Measurements from ENCODE around the gene ITGB2.

Gene ITGB2

DNA sequence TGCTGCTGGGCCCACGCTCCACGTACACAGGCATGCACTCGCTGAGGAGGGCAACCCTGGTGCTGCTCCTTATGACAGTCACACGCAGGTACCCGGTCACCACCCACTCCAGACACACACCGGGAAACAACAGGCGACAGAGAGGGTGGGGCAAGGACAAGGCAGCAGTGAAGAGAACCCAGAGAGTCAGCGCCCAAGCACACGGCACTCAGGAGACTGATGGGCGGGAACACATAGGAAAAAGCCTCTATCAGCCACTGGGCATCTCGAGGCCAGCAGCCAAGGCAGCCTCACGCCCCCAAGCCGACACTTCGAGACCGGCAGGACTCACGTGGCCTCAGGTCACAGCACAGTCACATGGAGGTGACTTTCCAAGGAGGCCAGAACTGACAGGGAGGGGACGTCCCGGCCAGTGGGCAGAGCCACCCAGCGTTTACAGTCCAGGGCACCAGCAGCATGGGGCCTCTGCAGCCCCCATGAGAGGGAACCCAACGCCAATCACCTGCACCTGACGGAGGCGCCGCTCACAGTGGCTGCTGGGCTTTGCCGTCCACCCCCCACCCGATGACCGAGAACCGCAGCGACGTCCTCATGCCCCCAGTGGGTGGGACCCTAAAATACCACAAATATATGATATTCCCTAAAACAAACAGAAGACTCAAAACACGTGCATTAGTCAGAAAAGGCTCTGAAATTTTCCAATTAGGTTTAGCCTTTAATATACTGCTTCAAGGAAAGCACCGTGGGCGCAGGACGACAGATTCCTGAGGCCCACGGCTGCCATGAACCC lies 66.9 kb downstream of the ITGB2 start:
- Histone ChIP-seq H3K27ac (peak overlapping the region; percentile 86), H3K9ac (peak overlapping the region; percentile 73), H3K27me3 (no peaks in the 10 kb centered on the region; the same call in 1 of the 2 replicates), H3K9me3 (no peaks in the 10 kb centered on the region), H3K4me3 (peak overlapping the region; percentile 45), H4K20me1 (peaks cover 93% of the 10 kb centered on the region), H3K4me2 (peak overlapping the region; percentile 94), H3K4me1 (peaks cover 100% of the 10 kb centered on the region), H3K36me3 (peaks cover 59% of the 10 kb centered on the region)
- TF ChIP-seq Cebpa-rat (IDR thresholded peaks at IDR 0.05) = no peak

DNA sequence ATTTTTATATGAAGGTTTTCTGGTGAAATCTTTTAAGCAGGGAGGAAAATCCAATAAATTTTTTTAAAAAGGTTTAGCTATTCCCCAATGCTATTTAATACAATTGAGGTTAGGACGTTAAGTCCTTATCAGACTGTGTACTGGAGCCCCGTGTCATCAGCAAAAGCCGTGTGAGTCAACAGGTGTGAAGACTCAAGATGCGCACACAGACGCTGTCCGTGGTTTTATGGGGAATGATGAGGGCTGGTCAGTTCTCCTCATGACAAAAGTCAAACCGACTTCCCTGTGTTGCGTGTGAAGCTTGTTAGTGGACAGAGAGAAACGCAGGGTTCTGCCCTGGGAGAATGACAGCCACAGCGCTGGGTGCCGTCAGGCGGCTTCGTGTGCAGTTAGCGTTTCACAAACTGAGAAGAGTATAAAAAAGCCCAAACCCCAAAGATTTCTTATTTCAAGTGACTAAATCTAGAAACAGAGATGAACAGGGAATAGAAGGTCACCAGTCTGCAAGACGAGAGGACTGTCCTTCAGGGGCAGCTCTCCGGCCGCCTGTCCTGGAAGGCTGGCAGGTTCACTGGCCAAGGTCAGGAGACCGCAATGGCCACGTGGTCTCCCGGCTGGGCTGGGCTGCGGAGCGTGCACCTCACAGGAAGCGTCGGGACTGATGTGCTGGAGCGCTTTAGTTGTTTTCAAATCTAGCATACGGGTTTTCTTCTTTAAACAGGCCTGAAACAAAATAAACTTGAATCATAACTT lies 69.6 kb downstream of the ITGB2 start:
- no peak overlapping the region for H3K9ac ChIP-seq
- no peaks in the 10 kb centered on the region for H3K27me3 ChIP-seq
- H3K27ac ChIP-seq = 0 out of 2 replicates have a peak overlapping the region, but pooled peaks have one; percentile 54
- TF ChIP-seq Cebpa-rat (IDR thresholded peaks at IDR 0.05) = no peak
- H3K4me3 ChIP-seq = no peak overlapping the region
- peaks cover 54% of the 10 kb centered on the region for H3K36me3 ChIP-seq
- peak overlapping the region; percentile 94 for H3K4me2 ChIP-seq
- H3K4me1 ChIP-seq = peaks cover 100% of the 10 kb centered on the region
- H3K9me3 ChIP-seq = no peaks in the 10 kb centered on the region
- peaks cover 78% of the 10 kb centered on the region for H4K20me1 ChIP-seq

DNA sequence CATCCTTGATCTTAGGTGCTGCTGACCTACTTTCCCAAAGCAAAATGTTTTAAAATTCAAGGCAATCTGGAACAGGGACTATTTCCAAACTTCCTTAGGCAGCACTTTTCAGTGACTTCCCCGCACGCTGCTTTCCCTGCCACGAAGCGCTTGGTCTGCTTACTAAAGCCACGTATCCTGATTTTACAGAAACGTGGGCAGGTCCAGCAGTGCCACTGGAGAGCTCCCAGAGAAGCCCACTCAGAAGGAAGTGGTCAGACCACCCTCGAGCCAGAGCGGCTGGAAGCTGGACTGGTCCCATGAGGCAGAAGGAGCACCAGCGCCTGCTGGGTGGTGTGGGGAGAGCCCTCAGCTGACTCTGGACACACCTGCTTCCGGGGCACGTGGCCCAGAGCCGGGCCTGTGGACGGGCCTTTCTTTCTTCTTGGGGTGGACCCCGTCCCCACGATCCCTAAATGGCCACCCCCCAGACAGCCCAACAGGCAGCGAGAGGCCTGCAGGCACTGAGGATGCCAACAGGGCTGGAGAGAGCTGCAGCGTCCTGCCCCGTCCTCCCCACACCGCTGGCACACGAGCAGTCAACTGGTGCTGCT lies 70.4 kb downstream of the ITGB2 start:
- peaks cover 54% of the 10 kb centered on the region for H3K36me3 ChIP-seq
- TF ChIP-seq Cebpa-rat (IDR thresholded peaks at IDR 0.05) = no peak
- peak overlapping the region; percentile 44; the same call in 1 of the 2 replicates for H3K9ac ChIP-seq
- H3K4me2 ChIP-seq = peak overlapping the region; percentile 79
- no peaks in the 10 kb centered on the region for H3K27me3 ChIP-seq
- H3K4me3 ChIP-seq = no peak overlapping the region
- H3K27ac ChIP-seq = peak overlapping the region; percentile 54
- H3K4me1 ChIP-seq = peaks cover 100% of the 10 kb centered on the region
- no peaks in the 10 kb centered on the region for H3K9me3 ChIP-seq
- peaks cover 70% of the 10 kb centered on the region for H4K20me1 ChIP-seq

GRCh38 chr21:44849616-44850130 lies 71.0 kb downstream of the ITGB2 start:
- Histone ChIP-seq H3K36me3 (peaks cover 54% of the 10 kb centered on the region), H3K9me3 (no peaks in the 10 kb centered on the region), H3K4me3 (no peak overlapping the region), H3K4me2 (peak overlapping the region; percentile 79), H3K9ac (no peak overlapping the region), H3K4me1 (peaks cover 98% of the 10 kb centered on the region), H3K27ac (no peak overlapping the region), H3K27me3 (no peaks in the 10 kb centered on the region), H4K20me1 (peaks cover 67% of the 10 kb centered on the region)
- no peak for TF ChIP-seq Cebpa-rat (IDR thresholded peaks at IDR 0.05)

GRCh38 chr21:44848821-44849521 lies 71.7 kb downstream of the ITGB2 start:
- H3K36me3 ChIP-seq = peaks cover 54% of the 10 kb centered on the region
- no peak overlapping the region for H3K4me3 ChIP-seq
- peaks cover 61% of the 10 kb centered on the region for H4K20me1 ChIP-seq

GRCh38 chr21:44847261-44848056 lies 73.2 kb downstream of the ITGB2 start:
- peaks cover 83% of the 10 kb centered on the region for H3K4me1 ChIP-seq
- TF ChIP-seq Cebpa-rat (IDR thresholded peaks at IDR 0.05) = no peak

More at GRCh38 chr21:44848821-44849521, 71.7 kb downstream of the ITGB2 start:
- no peak overlapping the region for H3K27ac ChIP-seq
- no peaks in the 10 kb centered on the region for H3K9me3 ChIP-seq
- H3K27me3 ChIP-seq = no peaks in the 10 kb centered on the region
- H3K9ac ChIP-seq = no peak overlapping the region
- peaks cover 98% of the 10 kb centered on the region for H3K4me1 ChIP-seq
- no peak overlapping the region for H3K4me2 ChIP-seq
- no peak for TF ChIP-seq Cebpa-rat (IDR thresholded peaks at IDR 0.05)

DNA sequence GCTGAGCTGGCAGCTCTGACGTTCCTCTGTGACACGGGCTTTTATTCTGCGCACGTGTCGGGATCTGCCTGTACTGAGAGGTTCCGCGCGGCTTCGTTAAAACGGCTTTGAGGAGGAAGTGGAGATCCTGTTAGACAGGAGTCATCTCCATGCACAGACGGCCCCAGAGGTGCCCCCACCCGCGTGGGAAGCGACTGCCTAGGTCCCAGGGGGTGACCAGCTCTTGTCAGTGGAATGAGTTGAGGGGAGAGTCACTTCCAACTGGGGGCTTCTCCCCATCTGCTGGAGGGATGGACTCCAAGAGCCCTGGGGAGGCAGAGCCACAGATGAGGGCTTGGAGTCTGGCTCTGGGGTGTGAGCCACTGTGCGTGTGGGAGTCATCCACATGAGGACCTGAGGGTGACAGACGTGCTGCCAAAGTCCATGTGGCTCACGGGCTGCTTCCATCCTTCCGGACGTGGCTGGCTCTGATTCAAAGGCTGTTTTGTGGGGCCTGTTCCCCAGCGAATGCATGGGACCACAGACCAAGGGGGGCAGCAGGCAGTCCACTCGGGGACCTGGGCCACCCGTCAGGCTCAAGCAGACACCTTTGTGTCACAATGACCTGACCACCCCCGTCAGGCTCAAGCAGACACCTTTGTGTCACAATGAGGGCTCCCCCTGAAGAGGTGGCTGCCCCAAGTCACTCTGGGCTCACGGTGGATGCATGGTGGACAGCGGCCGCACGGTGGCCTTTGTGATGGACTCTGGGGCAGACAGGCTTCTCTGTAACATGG lies 74.0 kb downstream of the ITGB2 start:
- Histone ChIP-seq H3K9me3 (no peaks in the 10 kb centered on the region), H4K20me1 (peaks cover 38% of the 10 kb centered on the region), H3K36me3 (peaks cover 41% of the 10 kb centered on the region), H3K9ac (0 out of 2 replicates have a peak overlapping the region, but pooled peaks have one; percentile 1), H3K27ac (peak overlapping the region; percentile 75), H3K4me2 (peak overlapping the region; percentile 97), H3K4me3 (peak overlapping the region; percentile 63; the same call in 1 of the 2 replicates), H3K4me1 (peaks cover 75% of the 10 kb centered on the region), H3K27me3 (no peaks in the 10 kb centered on the region)
- no peak for TF ChIP-seq Cebpa-rat (IDR thresholded peaks at IDR 0.05)

More at GRCh38 chr21:44847261-44848056, 73.2 kb downstream of the ITGB2 start:
- peak overlapping the region; percentile 75 for H3K27ac ChIP-seq
- peak overlapping the region; percentile 97 for H3K4me2 ChIP-seq
- peaks cover 48% of the 10 kb centered on the region for H3K36me3 ChIP-seq
- H3K4me3 ChIP-seq = no peak overlapping the region
- peaks cover 46% of the 10 kb centered on the region for H4K20me1 ChIP-seq
- no peaks in the 10 kb centered on the region for H3K27me3 ChIP-seq
- H3K9me3 ChIP-seq = no peaks in the 10 kb centered on the region
- no peak overlapping the region for H3K9ac ChIP-seq

- TF ChIP-seq Cebpa-rat (IDR thresholded peaks at IDR 0.05) = no peak
- H3K27ac ChIP-seq = peak overlapping the region; percentile 75
- peak overlapping the region; percentile 65; the same call in 1 of the 2 replicates for H3K9ac ChIP-seq
- peaks cover 35% of the 10 kb centered on the region for H3K36me3 ChIP-seq
- peaks cover 70% of the 10 kb centered on the region for H3K4me1 ChIP-seq
- H3K9me3 ChIP-seq = no peaks in the 10 kb centered on the region
- peak overlapping the region; percentile 63 for H3K4me3 ChIP-seq
- peak overlapping the region; percentile 97 for H3K4me2 ChIP-seq
- H4K20me1 ChIP-seq = peaks cover 33% of the 10 kb centered on the region
- H3K27me3 ChIP-seq = no peaks in the 10 kb centered on the region
Measured at GRCh38 chr21:44846224-44846484, 74.5 kb downstream of the ITGB2 start.
